HG03025 (cell line): ENCODE data around the gene TDP2.

Experiments
- ATAC-seq: cut with Tn5 transposase; IDR thresholded peaks from one replicate; pipeline ENCODE4 v1.9.1; 2021; ENCODE audit warnings: mild to moderate bottlenecking, moderate library complexity; ENCODE audit not compliant: unreplicated experiment, low FRiP score

TDP2 gene

DNA sequence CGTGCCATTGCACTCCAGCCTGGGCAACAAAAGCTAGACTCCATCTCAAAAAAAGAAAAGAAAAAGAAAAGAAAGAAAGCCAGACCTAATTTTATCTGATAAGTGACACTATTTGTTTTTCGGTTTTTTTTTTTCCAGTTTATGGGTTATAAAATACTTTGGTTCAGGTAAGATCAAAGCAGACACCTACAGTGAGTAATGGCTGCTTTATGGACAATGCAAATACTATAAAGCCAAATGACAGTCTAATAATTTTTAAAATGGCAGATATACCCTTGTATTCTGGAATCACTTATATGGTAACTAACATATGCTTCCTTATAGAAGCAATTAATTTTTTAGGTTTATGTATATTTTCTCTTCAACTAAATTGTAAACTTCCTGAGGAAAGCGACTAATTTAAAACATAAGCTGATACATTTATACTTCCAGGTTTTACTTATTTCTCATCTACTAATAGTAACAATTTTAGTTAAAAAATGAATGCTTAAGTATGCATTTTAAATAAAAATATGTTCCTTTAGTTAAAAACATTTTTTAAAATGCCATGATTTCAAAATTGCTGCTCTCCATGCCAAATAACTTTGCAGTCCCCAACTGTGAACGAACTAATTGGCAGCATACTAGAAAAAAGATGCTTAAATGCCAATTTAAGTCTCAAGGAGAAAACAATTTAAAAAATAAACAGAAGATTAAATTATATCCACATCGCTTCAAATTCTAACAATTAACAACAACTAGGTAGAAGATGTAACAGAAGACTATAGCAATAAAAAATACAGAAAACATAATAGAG lies 59.2 kb downstream of the TDP2 start:
- ATAC-seq: no peak

DNA sequence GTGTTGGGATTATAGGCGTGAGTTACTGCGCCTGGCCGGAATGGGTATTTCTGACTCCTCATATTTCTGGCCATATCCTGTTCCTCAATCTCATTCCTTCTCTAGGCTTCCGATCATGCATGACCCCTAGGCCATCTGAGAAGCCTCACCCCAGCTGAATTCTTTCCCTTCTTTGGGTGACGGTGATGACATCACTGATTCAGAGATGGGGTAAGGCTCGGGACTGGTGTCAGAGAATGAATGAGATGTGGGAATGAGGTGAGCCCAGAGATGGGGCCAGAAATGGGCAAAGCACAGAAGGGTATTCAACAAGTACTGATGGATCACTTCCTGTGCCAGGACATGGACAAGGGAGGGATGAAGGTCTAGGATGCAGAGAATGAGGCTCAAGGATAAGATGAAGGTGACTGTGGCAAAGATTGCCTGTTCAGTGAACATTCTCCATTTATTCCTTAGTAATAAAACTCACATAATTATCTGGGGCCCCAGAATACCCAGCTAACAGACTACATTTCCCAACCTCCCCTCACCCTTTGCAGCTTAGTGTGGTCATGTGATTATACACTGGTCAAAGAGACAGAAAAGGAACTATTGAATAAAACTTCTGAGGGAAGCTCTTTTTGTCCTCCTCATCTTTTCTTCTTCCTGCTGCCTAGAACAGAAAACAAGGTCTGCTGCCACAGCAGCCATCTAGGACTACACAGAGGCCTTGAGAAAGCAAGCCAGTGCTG lies 60.3 kb downstream of the TDP2 start:
- no peak for ATAC-seq

DNA sequence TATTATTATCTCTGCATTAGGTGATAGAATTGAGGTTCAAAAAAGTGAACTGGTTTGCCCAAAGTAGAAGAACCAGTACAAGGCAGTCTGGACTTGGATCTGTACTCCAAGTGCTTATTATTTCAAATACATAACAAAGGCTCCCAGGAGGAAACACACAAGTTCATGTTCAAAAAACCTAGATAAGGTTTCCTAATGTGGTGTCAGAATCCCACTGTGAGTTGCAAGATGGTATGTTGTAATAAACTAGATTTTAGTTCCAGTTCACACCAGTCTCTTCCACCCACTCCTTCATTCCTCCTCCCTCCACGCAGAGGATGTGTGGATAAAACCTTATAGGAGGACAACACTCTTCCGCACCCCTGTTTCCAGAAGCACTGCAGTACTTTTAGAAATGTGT lies 63.5 kb downstream of the TDP2 start:
- ATAC-seq: no peak

DNA sequence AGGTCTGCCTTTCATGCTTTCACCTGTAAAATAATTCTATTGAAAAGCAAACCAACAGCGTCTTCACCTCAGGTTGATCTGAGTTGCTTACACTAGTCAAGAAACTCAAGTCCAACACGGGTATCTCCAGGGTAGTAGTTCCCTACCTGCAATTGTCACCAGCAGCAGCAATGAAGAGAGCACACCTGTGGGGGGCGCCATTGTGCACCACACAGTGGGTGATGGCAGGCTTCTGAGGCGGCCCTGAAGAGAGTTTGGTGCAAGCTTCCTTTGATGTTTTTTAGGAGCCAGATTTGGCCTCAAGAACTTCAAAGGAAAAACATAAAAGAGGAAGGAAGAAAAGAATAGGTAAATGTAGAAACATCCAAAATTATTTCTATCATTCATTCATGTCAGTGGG lies 65.8 kb downstream of the TDP2 start:
- no peak for ATAC-seq
